ENCODE data around the gene POU2F1.

GRCh38 chr1:167463875-167464575 lies 243.3 kb downstream of the POU2F1 start:
- TF ChIP-seq CTCF (IDR thresholded peaks at IDR 0.05) (no peak), POLR2A (IDR thresholded peaks at IDR 0.05) (no peak)

All from stomach (tissue), 4 donors.